Body of pancreas (tissue), 4 donors: Measurements from ENCODE around the gene UBA52. TPM values are rescaled to one million over a fixed set of nuclear protein-coding genes. Genes with fewer than 3 reads are reported as not detected.

Experiments
- ATAC-seq: fragments of 150-250 bp; one replicate; pipeline ENCODE4 v1.9.1; 2016
- DNase-seq, 4 donors: peaks; one replicate each; pipeline ENCODE4 v3.0.0-alpha.2; 2019
- H3K27ac ChIP-seq, 4 donors: fragments of 200-600 bp; sonication (generic); 1 replicate in 3 of 4; 2 replicates in 1 of 4; pipeline versions ENCODE4 v1.5.1 to v1.6.1; 2016 to 2019; ENCODE audit warnings: mild to moderate bottlenecking in 1 of 4, mixed read lengths in 1 of 4, moderate library complexity in 1 of 4
- H3K27me3 ChIP-seq, 2 donors: fragments of 200-600 bp; sonication (generic); one replicate each; pipeline ENCODE4 v1.6.0; 2016; ENCODE audit warnings: mild to moderate bottlenecking in 1 of 2
- H3K36me3 ChIP-seq, 2 donors: fragments of 200-600 bp; sonication (generic); replicated peaks in 1 of 2; 2 replicates each; pipeline ENCODE4 v1.5.1; 2016; ENCODE audit warnings: low read depth in 2 of 2; ENCODE audit not compliant: insufficient read depth in 1 of 2
- H3K4me1 ChIP-seq: fragments of 200-600 bp; sonication (generic); one replicate; pipeline ENCODE4 v1.6.0; 2016
- H3K4me3 ChIP-seq, 2 donors: fragments of 200-600 bp; sonication (generic); 1 replicate in 1 of 2; 2 replicates in 1 of 2; pipeline ENCODE4 v1.5.1; 2016 to 2019
- H3K9me3 ChIP-seq, 3 donors: fragments of 200-600 bp; sonication (generic); 1 replicate in 2 of 3; 2 replicates in 1 of 3; pipeline ENCODE4 v1.5.1; 2016
- CTCF ChIP-seq, 7 experiments: fragments of 450-650 bp in 4 of 7; fragments of 200-600 bp in 3 of 7; sonication (generic) in 3 of 7; IDR thresholded peaks; one replicate each; pipeline ENCODE4 v1.5.1; 2016 to 2019; ENCODE audit warnings: antibody characterized with exemption in 7 of 7
- POLR2A ChIP-seq, 3 donors: fragments of 450-650 bp; IDR thresholded peaks; one replicate each; pipeline ENCODE4 v1.6.1; 2016; ENCODE audit warnings: antibody characterized with exemption in 3 of 3, mild to moderate bottlenecking in 2 of 3
- WGBS, 2 donors: methylation state at CpG; one replicate each; pipeline ENCODE4 v1.1.5; 2017; 5-methylcytosine and 5-hydroxymethylcytosine counted together
- intact Hi-C: fragments of 100-400 bp; cut with DNase I; formaldehyde crosslinking; loops from one replicate; pipeline ENCODE4 v1.15.1; 2023
- total RNA-seq, 2 donors: library from RNA; depleted of rRNA; stranded (reverse); fragments of >200 nt; gene quantifications; one replicate each; pipeline ENCODE4 v1.1.0, GENCODE V29; 2016

Gene UBA52
- total RNA-seq, 2 donors from 2014 or later: 242 to 358 TPM

- DNase-seq: no peak
These were observed 29.4 kb upstream of the UBA52 start for GRCh38 chr19:18541992-18542940.

GRCh38 chr19:18542941-18543813 is 28.5 kb upstream of the UBA52 start, which contains the start of gene FKBP8:
FKBP8 (minus strand) TSS chr19:18543573; CDS start chr19:18541970, 1,603 bp downstream.
- H3K4me3 ChIP-seq: peak within 1 kb of the TSS; percentile 51 to 53
- 0% methylated on average over 48 of the region's 86 CpGs; no CpG with 5 or more reads in 1 of the 2 donors for WGBS, 2 donors
- peaks cover 16% of the 10 kb centered on the region for H3K4me1 ChIP-seq
- no peaks in the 10 kb centered on the region for H3K36me3 ChIP-seq
- DNase-seq (peak; percentile 93 to 96 (median 95)), ATAC-seq (peak; percentile 99)
- peak within 1 kb of the TSS; percentile 70 to 86 (median 76) for H3K27ac ChIP-seq
- TF ChIP-seq CTCF (IDR thresholded peaks at IDR 0.05): no peak
- intact Hi-C loops: no loop called here
- H3K27me3 ChIP-seq: no peaks in the 10 kb centered on the region
- H3K9me3 ChIP-seq: no peaks in the 10 kb centered on the region

More at GRCh38 chr19:18541992-18542940, 29.4 kb upstream of the UBA52 start:
- TF ChIP-seq CTCF (IDR thresholded peaks at IDR 0.05) (no peak), POLR2A (IDR thresholded peaks at IDR 0.05) (no peak)
- intact Hi-C loops: no loop called here
- Histone ChIP-seq H3K4me3 (peak overlapping the region; percentile 51 to 53), H3K36me3 (no peaks in the 10 kb centered on the region), H3K4me1 (peaks cover 16% of the 10 kb centered on the region), H3K27me3 (no peaks in the 10 kb centered on the region), H3K9me3 (no peaks in the 10 kb centered on the region), H3K27ac (peak overlapping the region in 3 of 4 donors; percentile 50 to 86 (median 78))
- WGBS, 2 donors: 18 to 19% methylated on average over 11 of the region's 11 CpGs
- no peak for ATAC-seq

- ATAC-seq: no peak
- no peaks in the 10 kb centered on the region for H3K36me3 ChIP-seq
- peak overlapping the region in 3 of 4 donors; percentile 70 to 86 (median 78) for H3K27ac ChIP-seq
- 8 to 10% methylated on average over 12 of the region's 12 CpGs for WGBS, 2 donors
- TF ChIP-seq POLR2A (IDR thresholded peaks at IDR 0.05): peak in 1 of 3 donors; percentile 19
- no peak for TF ChIP-seq CTCF (IDR thresholded peaks at IDR 0.05)
- peak overlapping the region in 1 of 2 donors; percentile 51 for H3K4me3 ChIP-seq
- H3K9me3 ChIP-seq: no peaks in the 10 kb centered on the region
- intact Hi-C loops: no loop called here
- no peaks in the 10 kb centered on the region for H3K27me3 ChIP-seq
- peak; percentile 29 to 73 (median 46) for DNase-seq
- H3K4me1 ChIP-seq: peaks cover 16% of the 10 kb centered on the region
These were observed 27.7 kb upstream of the UBA52 start for GRCh38 chr19:18543814-18544475.

GRCh38 chr19:18551631-18552030 is 20.0 kb upstream of the UBA52 start:
- no peak for DNase-seq
- WGBS, 2 donors: 24 to 39% methylated on average over 5 to 6 of the region's 6 CpGs
- Histone ChIP-seq H3K36me3 (no peaks in the 10 kb centered on the region), H3K9me3 (no peaks in the 10 kb centered on the region), H3K4me3 (no peak overlapping the region), H3K4me1 (no peaks in the 10 kb centered on the region), H3K27me3 (no peaks in the 10 kb centered on the region), H3K27ac (no peak overlapping the region)
- ATAC-seq: no peak
- intact Hi-C loops: no loop called here
- no peak for TF ChIP-seq POLR2A (IDR thresholded peaks at IDR 0.05)
